ENCODE data around the gene WLS.

- no peak for TF ChIP-seq POLR2AphosphoS5 (IDR thresholded peaks at IDR 0.05)
- TF ChIP-seq, protein P1, sequence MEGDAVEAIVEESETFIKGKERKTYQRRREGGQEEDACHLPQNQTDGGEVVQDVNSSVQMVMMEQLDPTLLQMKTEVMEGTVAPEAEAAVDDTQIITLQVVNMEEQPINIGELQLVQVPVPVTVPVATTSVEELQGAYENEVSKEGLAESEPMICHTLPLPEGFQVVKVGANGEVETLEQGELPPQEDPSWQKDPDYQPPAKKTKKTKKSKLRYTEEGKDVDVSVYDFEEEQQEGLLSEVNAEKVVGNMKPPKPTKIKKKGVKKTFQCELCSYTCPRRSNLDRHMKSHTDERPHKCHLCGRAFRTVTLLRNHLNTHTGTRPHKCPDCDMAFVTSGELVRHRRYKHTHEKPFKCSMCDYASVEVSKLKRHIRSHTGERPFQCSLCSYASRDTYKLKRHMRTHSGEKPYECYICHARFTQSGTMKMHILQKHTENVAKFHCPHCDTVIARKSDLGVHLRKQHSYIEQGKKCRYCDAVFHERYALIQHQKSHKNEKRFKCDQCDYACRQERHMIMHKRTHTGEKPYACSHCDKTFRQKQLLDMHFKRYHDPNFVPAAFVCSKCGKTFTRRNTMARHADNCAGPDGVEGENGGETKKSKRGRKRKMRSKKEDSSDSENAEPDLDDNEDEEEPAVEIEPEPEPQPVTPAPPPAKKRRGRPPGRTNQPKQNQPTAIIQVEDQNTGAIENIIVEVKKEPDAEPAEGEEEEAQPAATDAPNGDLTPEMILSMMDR (IDR thresholded peaks at IDR 0.05), result no peak
Measured at GRCh38 chr1:68129536-68130250, 102.6 kb downstream of the WLS start.

Data from esophagus muscularis mucosa (tissue), 3 donors.